Common myeloid progenitor, CD34-positive (primary cell): ENCODE results near the gene NCKIPSD.

Experiments
- CTCF ChIA-PET: fragments of 350-600 bp; sonication (Branson Sonifier 250); formaldehyde crosslinking; loops from one replicate; lab custom pipeline; 2021; ENCODE audit warnings: antibody characterized with exemption; lab: Charles Lee
- POLR2A ChIA-PET: fragments of 350-600 bp; sonication (Branson Sonifier 250); formaldehyde crosslinking; loops from one replicate; lab custom pipeline; 2021; ENCODE audit warnings: antibody characterized with exemption; lab: Charles Lee
- DNase-seq, 3 donors: peaks; one replicate each; pipeline versions ENCODE4 v3.0.0 to v3.0.0-alpha.2; 2013
- H3K27ac ChIP-seq, 2 experiments: 1 replicate in 1 of 2; 2 replicates in 1 of 2; pipeline ENCODE4 v1.7.0; 2013; ENCODE audit warnings: inconsistent platforms in 2 of 2, low read length in 2 of 2, mild to moderate bottlenecking in 2 of 2, low read depth in 1 of 2, moderate library complexity in 1 of 2; ENCODE audit not compliant: severe bottlenecking in 2 of 2, insufficient read depth in 1 of 2, poor library complexity in 1 of 2
- H3K27me3 ChIP-seq, 5 experiments: replicated peaks in 2 of 5; 1 replicate in 3 of 5; 2 replicates in 2 of 5; pipeline versions ENCODE4 v1.6.1 to v1.7.0; 2013; ENCODE audit warnings: low read length in 4 of 5, mild to moderate bottlenecking in 2 of 5, moderate library complexity in 2 of 5, inconsistent platforms in 1 of 5; ENCODE audit not compliant: insufficient read depth in 5 of 5, control insufficient read depth in 4 of 5
- H3K36me3 ChIP-seq, 4 experiments: 1 replicate in 2 of 4; 2 replicates in 2 of 4; pipeline versions ENCODE4 v1.6.1 to v1.7.0; 2013; ENCODE audit warnings: low read length in 3 of 4, control low read depth in 1 of 4, mild to moderate bottlenecking in 1 of 4; ENCODE audit not compliant: control insufficient read depth in 4 of 4, insufficient read depth in 4 of 4
- H3K4me1 ChIP-seq, 4 experiments: 1 replicate in 3 of 4; 2 replicates in 1 of 4; pipeline versions ENCODE4 v1.6.1 to v1.7.1; 2013; ENCODE audit warnings: low read length in 3 of 4, mild to moderate bottlenecking in 3 of 4, control low read depth in 1 of 4, inconsistent platforms in 1 of 4, moderate library complexity in 1 of 4; ENCODE audit not compliant: control insufficient read depth in 4 of 4, insufficient read depth in 4 of 4; ENCODE audit errors: control extremely low read depth in 1 of 4
- H3K4me3 ChIP-seq, 7 experiments: 1 replicate in 4 of 7; 2 replicates in 3 of 7; pipeline versions ENCODE4 v1.5.1 to v1.7.0; 2013; ENCODE audit warnings: mild to moderate bottlenecking in 7 of 7, low read length in 6 of 7, moderate library complexity in 6 of 7, inconsistent platforms in 2 of 7, low read depth in 2 of 7, control low read depth in 1 of 7; ENCODE audit not compliant: insufficient read depth in 4 of 7, control insufficient read depth in 1 of 7; ENCODE audit errors: extremely low read depth in 1 of 7
- H3K9me3 ChIP-seq, 5 experiments: 1 replicate in 4 of 5; 2 replicates in 1 of 5; pipeline versions ENCODE4 v1.6.1 to v1.7.1; 2013; ENCODE audit warnings: low read length in 4 of 5, mild to moderate bottlenecking in 2 of 5, inconsistent platforms in 1 of 5, low read depth in 1 of 5, moderate library complexity in 1 of 5; ENCODE audit not compliant: control insufficient read depth in 4 of 5, insufficient read depth in 2 of 5; ENCODE audit errors: control extremely low read depth in 1 of 5
- WGBS: methylation state at CpG from one replicate; pipeline ENCODE4 v1.1.5; 2013; ENCODE audit not compliant: insufficient coverage; 5-methylcytosine and 5-hydroxymethylcytosine counted together

The NCKIPSD gene

DNA sequence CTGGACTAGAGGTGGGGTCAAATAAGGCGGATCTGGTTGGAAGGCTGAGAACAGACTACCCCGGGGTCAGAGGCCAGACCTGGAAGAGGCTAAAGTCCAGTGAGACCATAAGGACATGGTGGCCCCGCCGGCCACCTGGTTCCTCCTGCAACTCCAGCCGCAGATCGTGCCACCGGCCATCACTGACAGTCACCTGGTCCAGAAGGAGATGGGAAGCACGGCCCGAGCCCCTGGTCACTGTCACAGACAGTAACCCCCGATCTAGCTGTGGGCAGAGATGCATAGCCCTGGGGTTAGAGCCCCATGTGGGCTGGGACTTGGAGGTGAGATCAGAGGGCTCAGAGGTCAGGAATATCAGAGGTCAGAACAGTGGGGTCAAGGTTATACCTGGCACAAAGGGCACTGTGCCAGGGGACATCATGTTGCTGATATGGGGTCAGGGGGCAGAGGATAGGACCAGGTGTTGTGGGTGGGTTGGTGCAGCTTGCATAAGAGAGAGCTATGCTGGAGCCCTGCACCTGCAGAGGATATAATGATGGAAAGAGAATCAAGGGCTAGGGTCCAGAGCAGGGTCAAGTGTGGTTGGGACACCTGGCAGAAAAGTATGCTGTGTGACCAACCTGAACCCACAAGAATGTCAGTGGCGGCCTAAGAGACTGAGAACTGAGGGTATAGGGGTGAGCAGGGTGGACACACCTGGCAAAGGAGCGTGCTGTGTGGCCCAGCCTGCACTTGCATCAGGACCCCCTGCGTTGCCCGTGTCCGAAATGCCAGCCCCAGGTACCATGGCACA, 32.6 kb downstream of the NCKIPSD start:
- no peak for DNase-seq
- ChIA-PET POLR2A (no interaction called here), CTCF (interaction anchor here (0.6 to 1.1 kb wide), 3 partner anchors 10 to 495 kb away, joined by 4 to 6 read pairs (median 4); partner anchors contain the start of gene SLC26A6)
- Histone ChIP-seq H3K27ac (no peak overlapping the region), H3K4me3 (no peak overlapping the region), H3K9me3 (no peaks in the 10 kb centered on the region), H3K27me3 (peaks cover 0 to 13% (median 3%) of the 10 kb centered on the region in 5 experiments), H3K36me3 (peaks cover 0 to 2% (median 0%) of the 10 kb centered on the region in 4 experiments), H3K4me1 (peaks cover 0 to 15% (median 13%) of the 10 kb centered on the region in 4 experiments)
- WGBS = 96% methylated on average over 14 of the region's 15 CpGs

- Histone ChIP-seq H3K27ac (no peak overlapping the region), H3K36me3 (peaks cover 0 to 2% (median 0%) of the 10 kb centered on the region in 4 experiments), H3K4me1 (peaks cover 0 to 13% (median 10%) of the 10 kb centered on the region in 4 experiments), H3K9me3 (no peaks in the 10 kb centered on the region), H3K27me3 (peaks cover 0 to 3% (median 2%) of the 10 kb centered on the region in 5 experiments), H3K4me3 (no peak overlapping the region)
- WGBS = 95% methylated on average over 11 of the region's 11 CpGs
- no peak for DNase-seq
- ChIA-PET CTCF (interaction anchor here (0.9 kb wide), 1 partner anchor 9 kb away, joined by 4 read pairs; no protein-coding TSS in a partner anchor), POLR2A (no interaction called here)
These were observed 33.9 kb downstream of the NCKIPSD start for GRCh38 chr3:48651771-48652170.

GRCh38 chr3:48650723-48651122, 35.0 kb downstream of the NCKIPSD start:
- peaks cover 0 to 2% (median 0%) of the 10 kb centered on the region in 5 experiments for H3K27me3 ChIP-seq
- no peak overlapping the region for H3K27ac ChIP-seq
- no peaks in the 10 kb centered on the region for H3K9me3 ChIP-seq
- peaks cover 0 to 6% (median 4%) of the 10 kb centered on the region in 4 experiments for H3K4me1 ChIP-seq
- 94% methylated on average over 12 of the region's 12 CpGs for WGBS
- no peak overlapping the region for H3K4me3 ChIP-seq
- peaks cover 0 to 2% (median 0%) of the 10 kb centered on the region in 4 experiments for H3K36me3 ChIP-seq
- DNase-seq = no peak
- POLR2A ChIA-PET = no interaction called here
- CTCF ChIA-PET = interaction anchor here (0.7 to 1.2 kb wide), 2 partner anchors 10 to 49 kb away, joined by 3 to 5 read pairs; no protein-coding TSS in a partner anchor

DNA sequence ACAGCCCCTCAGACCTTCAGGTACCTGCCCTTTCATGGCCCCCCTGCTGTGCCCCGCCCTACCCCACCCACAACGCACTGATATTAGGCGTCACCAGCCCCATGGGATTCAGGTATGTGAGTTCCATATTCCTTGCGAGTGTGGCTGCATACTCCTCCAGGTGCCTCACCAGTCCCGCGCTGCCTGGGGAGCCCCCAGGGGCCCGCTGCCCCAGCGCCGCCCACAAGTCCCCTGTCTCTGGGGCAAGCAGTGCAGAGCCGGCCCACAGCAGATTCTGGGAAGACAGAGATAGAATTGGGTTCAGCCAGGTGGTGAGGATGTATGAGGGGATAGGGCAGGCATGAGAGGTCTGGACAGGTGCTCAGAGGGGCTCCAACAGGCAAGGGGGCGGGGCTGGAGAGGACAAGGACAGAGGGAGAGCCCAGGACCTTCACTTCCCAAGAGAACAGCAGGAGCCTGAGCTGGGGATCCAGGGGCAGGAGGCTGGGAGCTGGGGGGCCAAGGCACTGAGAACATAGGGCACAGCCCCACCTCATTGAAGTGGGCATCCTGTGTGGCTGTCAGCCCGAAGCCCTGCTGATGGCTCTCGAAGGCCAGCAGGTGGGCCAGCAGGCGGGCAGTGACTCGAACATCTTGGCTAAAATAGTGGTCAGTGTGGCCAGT, 37.4 kb downstream of the NCKIPSD start:
- Histone ChIP-seq H3K4me3 (no peak overlapping the region), H3K27ac (no peak overlapping the region), H3K36me3 (peaks cover 0 to 2% (median 0%) of the 10 kb centered on the region in 4 experiments), H3K27me3 (no peaks in the 10 kb centered on the region), H3K9me3 (no peaks in the 10 kb centered on the region), H3K4me1 (no peaks in the 10 kb centered on the region)
- POLR2A ChIA-PET = no interaction called here
- WGBS = 97% methylated on average over 9 of the region's 15 CpGs
- no peak for DNase-seq
- CTCF ChIA-PET = interaction anchor here (1.1 kb wide), 1 partner anchor 9 kb away, joined by 5 read pairs; no protein-coding TSS in a partner anchor

- Histone ChIP-seq H3K36me3 (no peaks in the 10 kb centered on the region), H3K27ac (no peak overlapping the region), H3K4me3 (no peak overlapping the region), H3K4me1 (no peaks in the 10 kb centered on the region), H3K9me3 (no peaks in the 10 kb centered on the region), H3K27me3 (no peaks in the 10 kb centered on the region)
- no peak for DNase-seq
- 97% methylated on average over 9 of the region's 9 CpGs for WGBS
- CTCF ChIA-PET = interaction anchor here (1.1 kb wide), 1 partner anchor 9 kb away, joined by 5 read pairs; no protein-coding TSS in a partner anchor
- POLR2A ChIA-PET = no interaction called here
These were observed 38.0 kb downstream of the NCKIPSD start for GRCh38 chr3:48647714-48648113.

DNA sequence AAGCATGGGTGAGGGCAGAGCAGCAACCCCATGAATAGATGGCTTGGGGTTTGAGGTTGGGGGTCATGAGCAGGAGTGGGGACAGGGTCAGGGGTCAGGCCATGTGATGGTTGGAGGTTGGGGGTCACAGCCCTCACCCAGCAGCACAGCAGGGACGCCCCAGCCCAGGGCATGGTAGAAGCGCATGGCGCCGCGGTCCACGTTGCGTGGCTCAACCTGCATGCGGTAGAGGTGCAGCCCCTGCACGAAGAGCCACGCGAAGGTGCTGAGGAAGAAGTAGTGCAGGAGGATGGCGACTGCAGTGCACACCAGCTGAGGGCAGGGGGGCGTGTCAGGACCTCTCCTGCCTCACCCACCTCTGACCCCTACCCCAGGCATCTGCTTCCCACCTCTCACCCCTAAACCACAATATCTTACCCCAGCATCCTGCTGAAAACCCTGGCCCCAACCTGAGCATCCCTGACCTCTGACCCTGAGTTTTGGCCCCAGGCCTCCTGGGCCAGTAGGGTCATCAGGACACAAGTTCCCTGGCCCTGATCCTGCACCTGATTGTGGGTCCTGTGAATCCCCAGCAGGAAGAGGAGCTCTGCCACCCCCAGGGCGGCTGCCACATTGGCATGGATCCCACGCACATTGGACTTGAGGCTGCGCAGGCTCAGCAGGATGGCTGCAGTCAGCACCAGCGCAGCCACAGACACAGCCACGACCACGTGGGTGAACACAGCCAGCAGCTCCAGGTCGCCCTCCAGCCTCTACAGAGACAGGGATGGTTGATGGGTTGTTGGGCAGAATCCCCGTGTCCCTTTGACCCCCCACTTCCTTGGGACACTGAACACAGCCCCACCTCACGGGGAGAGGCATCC, 40.6 kb downstream of the NCKIPSD start:
- DNase-seq = no peak
- Histone ChIP-seq H3K27ac (no peak overlapping the region), H3K4me1 (no peaks in the 10 kb centered on the region), H3K36me3 (no peaks in the 10 kb centered on the region), H3K9me3 (no peaks in the 10 kb centered on the region), H3K4me3 (no peak overlapping the region), H3K27me3 (no peaks in the 10 kb centered on the region)
- ChIA-PET CTCF (interaction anchor here (1.5 kb wide), 1 partner anchor 10 kb away, joined by 3 read pairs; the partner anchor contains the start of gene SLC26A6), POLR2A (interaction anchor here (0.6 kb wide), 1 partner anchor 27 kb away, joined by 4 read pairs; no protein-coding TSS in a partner anchor)
- WGBS = 95% methylated on average over 19 of the region's 22 CpGs
